H4 (cell line): Measurements from ENCODE around the gene OR1E2. TPM values are rescaled to one million over a fixed set of nuclear protein-coding genes. Genes with fewer than 3 reads are reported as not detected.
"Not testable (repeated sequence)": the region's sequence is repeated elsewhere in the genome, so short reads cannot be mapped to it uniquely, and the experiment has no call there.

Experiments used
- DNase-seq: peaks from one replicate; pipeline ENCODE4 v3.0.0-alpha.2; 2015; ENCODE audit warnings: low spot score
- total RNA-seq: library from RNA; depleted of rRNA; stranded (reverse); fragments of >200 nt; shearing (Covaris generic); gene quantifications from 2 replicates; pipeline ENCODE4 v1.2.3, GENCODE V29; 2014; rRNA removed

The OR1E2 gene, protein sequence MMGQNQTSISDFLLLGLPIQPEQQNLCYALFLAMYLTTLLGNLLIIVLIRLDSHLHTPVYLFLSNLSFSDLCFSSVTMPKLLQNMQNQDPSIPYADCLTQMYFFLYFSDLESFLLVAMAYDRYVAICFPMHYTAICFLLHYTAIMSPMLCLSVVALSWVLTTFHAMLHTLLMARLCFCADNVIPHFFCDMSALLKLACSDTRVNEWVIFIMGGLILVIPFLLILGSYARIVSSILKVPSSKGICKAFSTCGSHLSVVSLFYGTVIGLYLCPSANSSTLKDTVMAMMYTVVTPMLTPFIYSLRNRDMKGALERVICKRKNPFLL
- not detected in 2 replicates for total RNA-seq

- no peak for DNase-seq
Measured at GRCh38 chr17:3433741-3434140, at the start of gene OR1E2. Gene OR1E2, minus strand, starts transcription at chr17:3433841. Its CDS starts 0 bp downstream, at chr17:3433841.

DNA sequence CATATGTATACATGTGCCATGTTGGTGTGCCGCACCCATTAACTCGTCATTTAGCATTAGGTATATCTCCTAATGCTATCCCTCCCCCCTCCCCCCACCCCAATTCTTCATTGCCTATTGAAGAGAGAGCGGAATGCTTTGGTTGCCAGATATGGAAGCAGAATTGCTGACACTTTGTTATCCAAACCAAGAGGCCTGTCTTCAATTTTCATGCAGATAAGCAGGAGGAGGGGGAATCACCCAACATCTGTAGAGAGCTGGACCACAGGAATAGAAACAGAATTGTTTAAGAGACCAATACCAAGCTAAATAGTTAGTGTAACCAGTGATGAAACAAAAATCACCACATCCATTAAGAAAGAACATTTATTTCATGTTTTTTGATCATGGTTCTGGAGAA lies 49.2 kb upstream of the OR1E2 start:
- no peak for DNase-seq

- DNase-seq = no peak
Measured at GRCh38 chr17:3479988-3480387, 46.3 kb upstream of the OR1E2 start.

GRCh38 chr17:3475812-3476610 lies 42.4 kb upstream of the OR1E2 start, which contains the start of gene ASPA:
Gene ASPA, plus strand, starts transcription at chr17:3475997. Its CDS starts 163 bp downstream, at chr17:3476160.
- no peak for DNase-seq

- DNase-seq = no peak
Measured at GRCh38 chr17:3475251-3475685, 41.6 kb upstream of the OR1E2 start.

GRCh38 chr17:3474212-3474611 lies 40.6 kb upstream of the OR1E2 start:
- DNase-seq = peak; percentile 18

GRCh38 chr17:3472137-3472536 lies 38.5 kb upstream of the OR1E2 start:
- DNase-seq = no peak

GRCh38 chr17:3471599-3471998 lies 38.0 kb upstream of the OR1E2 start, which contains the start of gene SPATA22:
Gene SPATA22, minus strand, starts transcription at chr17:3471819. Its CDS starts 2,494 bp downstream, at chr17:3469325.
- no peak for DNase-seq

- no peak for DNase-seq
Measured at GRCh38 chr17:3469529-3469928, 35.9 kb upstream of the OR1E2 start.

DNA sequence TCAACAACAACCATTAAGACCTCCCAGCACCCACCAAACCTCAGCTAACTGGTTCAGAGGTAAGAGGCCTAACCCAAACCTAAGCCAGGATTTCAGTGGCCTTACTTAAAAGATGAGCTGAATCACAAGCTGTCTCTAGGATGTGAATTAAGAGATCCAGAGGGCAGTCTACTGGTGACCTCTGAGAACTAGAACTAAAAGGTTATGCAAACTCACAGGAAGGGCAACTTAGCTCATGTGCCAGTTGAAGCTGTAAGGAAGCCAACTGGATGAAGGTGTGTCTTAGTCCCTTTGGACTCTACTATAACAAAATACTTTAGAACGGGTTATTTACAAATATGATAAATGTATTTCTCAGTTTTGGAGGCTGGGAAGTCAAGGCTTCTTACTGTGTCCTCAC lies 32.7 kb upstream of the OR1E2 start:
- DNase-seq = not testable (repeated sequence)

GRCh38 chr17:3448059-3448665 lies 14.5 kb upstream of the OR1E2 start:
- no peak for DNase-seq

DNA sequence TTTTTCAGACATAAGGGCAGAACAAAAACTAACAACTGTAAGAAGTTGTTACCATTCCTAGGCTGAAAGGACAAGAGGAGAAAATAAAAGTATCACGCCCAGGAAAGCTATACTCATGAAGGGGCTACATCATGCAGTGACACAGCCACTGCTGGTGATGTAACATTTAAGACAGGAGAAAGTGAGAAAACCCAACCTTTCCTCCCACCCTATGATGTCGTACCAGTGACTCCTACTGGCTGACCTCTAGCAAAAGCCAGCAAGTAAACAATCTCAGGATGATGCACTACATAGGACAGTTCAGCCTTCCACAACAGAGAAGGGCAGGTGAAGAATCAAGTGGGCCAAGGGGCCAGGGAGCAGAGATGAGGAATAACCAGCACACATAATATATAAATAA lies 14.0 kb upstream of the OR1E2 start:
- DNase-seq = peak; percentile 2

DNA sequence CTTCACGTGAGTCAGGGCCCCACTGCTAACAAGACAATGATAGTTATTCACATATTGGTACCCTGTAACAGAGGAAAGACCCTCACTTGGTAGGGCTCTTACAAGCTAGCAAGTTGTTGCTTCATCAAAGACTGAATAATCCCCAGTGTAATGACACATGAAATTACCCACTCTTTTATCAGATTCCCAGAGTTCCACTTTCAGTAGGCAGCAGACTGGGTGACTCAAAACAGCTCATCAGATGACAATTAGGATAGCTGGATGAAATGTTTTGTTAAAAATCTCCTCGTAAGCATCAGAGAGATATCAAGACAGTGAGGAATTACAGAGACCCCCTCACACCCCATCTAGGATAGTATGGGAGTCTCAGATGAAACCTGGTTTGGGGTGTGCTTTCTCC lies 6.8 kb upstream of the OR1E2 start:
- no peak for DNase-seq

- DNase-seq = no peak
Measured at GRCh38 chr17:3438368-3438767, 4.7 kb upstream of the OR1E2 start.

GRCh38 chr17:3433215-3433614 lies 426 bp downstream of the OR1E2 start:
- not testable (repeated sequence) for DNase-seq

DNA sequence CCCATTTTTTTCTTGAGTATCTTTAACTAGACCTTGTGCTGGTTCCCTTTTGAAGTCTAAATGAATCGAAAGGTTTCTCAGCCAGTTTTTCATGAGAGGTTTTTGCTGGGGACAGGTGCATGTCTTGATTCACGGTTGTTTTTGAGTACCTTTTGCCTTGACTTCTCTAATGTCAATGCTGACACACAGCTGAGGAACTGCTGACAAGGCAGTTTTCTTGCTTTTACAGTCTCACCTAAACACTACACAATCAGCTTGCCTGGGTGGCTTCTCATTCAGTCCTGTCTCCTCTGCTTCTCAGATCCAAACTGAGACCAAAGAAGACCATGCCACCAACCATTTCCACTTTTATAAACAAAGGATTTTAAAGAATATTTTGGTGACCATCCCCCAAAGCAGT lies 15.4 kb downstream of the OR1E2 start:
- DNase-seq = no peak

GRCh38 chr17:3415610-3416009 lies 18.0 kb downstream of the OR1E2 start:
- DNase-seq = no peak

GRCh38 chr17:3412216-3412615 lies 21.4 kb downstream of the OR1E2 start:
- not testable (repeated sequence) for DNase-seq

DNA sequence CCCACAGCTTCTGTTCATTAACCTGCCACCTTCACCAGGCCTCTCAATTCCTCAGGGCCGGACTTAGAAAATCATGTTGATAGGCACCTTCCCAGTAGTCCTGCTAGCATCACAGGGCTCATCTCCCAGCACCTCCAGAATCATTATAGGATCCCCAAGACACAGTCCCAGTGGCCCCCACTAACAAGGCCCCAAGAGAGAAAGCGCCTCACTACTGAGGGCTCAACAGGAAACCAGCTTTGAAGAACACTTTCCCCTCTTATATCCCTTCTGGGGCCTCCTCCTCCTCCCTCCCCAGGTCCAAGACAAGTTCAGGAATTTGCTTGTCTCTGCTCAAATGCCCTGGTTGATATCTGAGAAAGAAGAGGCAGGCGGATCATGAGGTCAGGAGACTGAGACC lies 22.6 kb downstream of the OR1E2 start, which contains the start of gene OR3A3:
TSS of gene OR3A3 (plus strand) at position 301 of the 400 bp plus-strand sequence.
- DNase-seq = no peak

DNA sequence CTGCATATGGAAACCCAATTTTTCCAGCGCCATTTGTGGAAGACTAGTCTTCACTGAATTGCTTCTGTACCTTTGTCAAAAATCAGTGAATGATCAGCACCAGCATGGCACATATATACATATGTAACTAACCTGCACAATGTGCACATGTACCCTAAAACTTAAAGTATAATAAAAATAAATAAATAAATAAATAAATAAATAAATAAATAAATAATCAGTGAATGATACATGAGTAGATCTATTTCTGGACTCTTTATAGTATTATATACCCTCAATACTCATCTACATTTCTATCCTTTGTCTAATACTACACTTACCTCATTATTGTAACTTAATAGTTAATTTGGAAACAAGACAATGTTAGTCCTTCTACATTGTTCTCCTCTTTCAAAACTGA lies 29.8 kb downstream of the OR1E2 start:
- DNase-seq = not testable (repeated sequence)

GRCh38 chr17:3401786-3402185 lies 31.9 kb downstream of the OR1E2 start:
- no peak for DNase-seq

- DNase-seq = no peak
Measured at GRCh38 chr17:3400055-3400454, 33.6 kb downstream of the OR1E2 start.
